Panc1 (cell line): ENCODE measurements around the gene ING1. TPM values are rescaled to one million over a fixed set of nuclear protein-coding genes. Genes with fewer than 3 reads are reported as not detected.
A peak's percentile ranks its signal among the peaks of the same experiment; 100 is the strongest.

Source experiments
- ATAC-seq: fragments of 200-7000 bp; cut with Tn5 transposase; 2 replicates; pipeline ENCODE4 v1.9.1; 2020; ENCODE audit warnings: mild to moderate bottlenecking, moderate library complexity
- BruUV-seq: library from RNA; stranded (reverse); fragments of 400-500 nt; replicated peaks from 2 replicates; lab custom pipeline; 2021; lab: Mats Ljungman, UMichigan
- CTCF ChIA-PET: fragments of 300-600 bp; sonication (Branson Sonifier 250); formaldehyde crosslinking; loops from one replicate; lab custom pipeline; 2022; ENCODE audit warnings: antibody characterized with exemption; lab: Charles Lee
- POLR2A ChIA-PET: fragments of 300-600 bp; sonication (Branson Sonifier 250); formaldehyde crosslinking; loops from one replicate; lab custom pipeline; 2022; ENCODE audit warnings: antibody characterized with exemption; lab: Charles Lee
- DNase-seq: peaks from one replicate; pipeline ENCODE4 v3.0.0-alpha.2; 2010; ENCODE audit warnings: low read depth, low spot score
- H3K27ac ChIP-seq: 2 replicates; pipeline ENCODE4 v1.5.1; 2011; ENCODE audit warnings: mild to moderate bottlenecking, low read length, inconsistent platforms
- H3K27me3 ChIP-seq: fragments of 200-500 bp; sonication (Bioruptor generic); 2 replicates; pipeline ENCODE4 v1.6.0; 2014; ENCODE audit warnings: low read length, inconsistent platforms; ENCODE audit not compliant: control insufficient read depth, insufficient read depth
- H3K36me3 ChIP-seq: fragments of 200-500 bp; sonication (Bioruptor generic); 2 replicates; pipeline ENCODE4 v1.5.1; 2014; ENCODE audit warnings: inconsistent platforms, mild to moderate bottlenecking, low read length, moderate library complexity; ENCODE audit not compliant: control insufficient read depth, insufficient read depth
- H3K4me1 ChIP-seq: 2 replicates; pipeline ENCODE4 v1.5.1; 2011; ENCODE audit warnings: inconsistent platforms, mild to moderate bottlenecking, low read length, moderate library complexity; ENCODE audit not compliant: control insufficient read depth, insufficient read depth
- H3K4me3 ChIP-seq, 2 experiments: 2 replicates each; pipeline ENCODE4 v1.5.1; 2011 to 2012; ENCODE audit warnings: low read depth in 2 of 2, low read length in 2 of 2, mild to moderate bottlenecking in 2 of 2, inconsistent platforms in 1 of 2, moderate library complexity in 1 of 2
- H3K9me3 ChIP-seq: fragments of 200-500 bp; sonication (Bioruptor generic); 2 replicates; pipeline ENCODE4 v1.5.1; 2014; ENCODE audit warnings: low read depth, mild to moderate bottlenecking, inconsistent platforms, low read length, moderate library complexity; ENCODE audit not compliant: control insufficient read depth, insufficient read depth
- POLR2AphosphoS5 ChIP-seq: IDR thresholded peaks from 2 replicates; pipeline ENCODE4 v1.6.1; 2012; ENCODE audit warnings: mild to moderate bottlenecking, low read depth, low read length, moderate library complexity
- SIN3A ChIP-seq: IDR thresholded peaks from 2 replicates; pipeline ENCODE4 v1.6.1; 2012; ENCODE audit warnings: low read depth, mild to moderate bottlenecking, low read length, moderate library complexity, borderline replicate concordance; ENCODE audit not compliant: insufficient read depth
- TCF7L2 ChIP-seq: IDR thresholded peaks from 2 replicates; pipeline ENCODE4 v1.6.1; 2011; ENCODE audit warnings: mild to moderate bottlenecking, low read depth, low read length, inconsistent platforms
- in situ Hi-C: cut with HindIII; loops from 2 replicates; pipeline ENCODE4 v1.10.0; 2016; ENCODE audit warnings: low sequenced_read_pairs, low pct_unique_long_range_greater_than_20kb
- intact Hi-C: fragments of 100-400 bp; cut with micrococcal nuclease; formaldehyde crosslinking; loops from one replicate; pipeline ENCODE4 v1.10.0; 2022; ENCODE audit not compliant: unreplicated experiment
- total RNA-seq: library from RNA; stranded (reverse); gene quantifications from one replicate; pipeline ENCODE4 v1.2.1, GENCODE V29; 2021; ENCODE audit not compliant: unreplicated experiment
- TF ChIP-seq, protein P1 (sequence below): fragments of 450-650 bp; IDR thresholded peaks from 2 replicates; pipeline ENCODE4 v1.5.1; 2017; ENCODE audit warnings: mild to moderate bottlenecking
- TF ChIP-seq, protein P2 (sequence below), 2 experiments: IDR thresholded peaks; 2 replicates each; pipeline ENCODE4 v1.6.1; 2011 to 2012; ENCODE audit warnings: low read depth in 2 of 2, control low read depth in 1 of 2, low read length in 1 of 2, mild to moderate bottlenecking in 1 of 2, moderate library complexity in 1 of 2; ENCODE audit not compliant: insufficient read depth in 1 of 2

Gene ING1
- total RNA-seq, 1 experiment from 2014 or later, result 9.2 TPM

DNA sequence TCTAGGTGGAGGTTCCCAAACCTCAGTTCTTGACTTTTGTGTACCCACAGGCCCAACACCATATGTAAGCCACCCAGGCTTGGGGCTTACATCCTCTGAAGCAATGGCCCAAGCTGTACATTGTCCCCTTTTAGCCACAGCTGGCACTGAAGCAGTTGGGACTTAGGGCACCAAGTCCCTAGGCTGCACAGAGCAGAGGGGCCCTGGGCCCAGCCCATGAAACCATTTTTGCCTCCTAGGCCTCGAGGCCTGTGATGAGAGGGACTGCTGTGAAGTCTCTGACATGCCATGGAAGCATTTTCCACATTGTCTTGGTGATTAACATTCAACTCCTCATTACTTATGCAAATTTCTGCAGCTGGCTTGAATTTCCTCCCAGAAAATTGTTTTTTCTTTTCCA is 30.2 kb downstream of the ING1 start:
- in situ Hi-C loops, result no loop called here
- ATAC-seq, result no peak

DNA sequence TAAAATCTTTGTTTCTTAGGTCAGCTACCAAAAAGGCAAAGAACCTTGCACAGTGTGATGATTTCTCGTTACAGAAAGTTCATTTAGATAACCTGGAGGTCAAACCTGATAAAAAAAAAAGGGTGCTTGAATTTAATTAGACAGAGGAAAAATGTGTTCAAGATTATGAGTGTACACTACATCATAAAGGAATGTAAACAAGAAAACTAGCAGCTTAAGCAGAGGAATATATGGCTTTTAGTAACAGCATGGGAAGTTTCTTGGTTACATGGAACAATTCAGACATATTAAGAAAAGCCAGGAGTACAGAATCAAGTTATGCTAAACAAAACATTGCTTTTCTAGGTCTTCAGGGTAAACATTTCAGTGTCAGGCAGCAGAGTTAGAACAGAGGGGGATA is 32.9 kb downstream of the ING1 start:
- in situ Hi-C loops, result no loop called here
- Histone ChIP-seq H3K4me1 (peaks cover 12% of the 10 kb centered on the region), H3K9me3 (no peaks in the 10 kb centered on the region), H3K27ac (peak overlapping the region; percentile 60; the same call in 1 of the 2 replicates), H3K27me3 (no peaks in the 10 kb centered on the region), H3K36me3 (no peaks in the 10 kb centered on the region), H3K4me3 (no peak overlapping the region)
- POLR2A ChIA-PET, result no interaction called here
- no TSS peak for BruUV-seq
- DNase-seq, result no peak
- 0 out of 2 replicates have a peak, but pooled peaks have one; percentile 48 for ATAC-seq
- intact Hi-C loops, result no loop called here
- CTCF ChIA-PET, result no interaction called here
- TF ChIP-seq TCF7L2, result peak; percentile 73
- TF ChIP-seq, protein P1, sequence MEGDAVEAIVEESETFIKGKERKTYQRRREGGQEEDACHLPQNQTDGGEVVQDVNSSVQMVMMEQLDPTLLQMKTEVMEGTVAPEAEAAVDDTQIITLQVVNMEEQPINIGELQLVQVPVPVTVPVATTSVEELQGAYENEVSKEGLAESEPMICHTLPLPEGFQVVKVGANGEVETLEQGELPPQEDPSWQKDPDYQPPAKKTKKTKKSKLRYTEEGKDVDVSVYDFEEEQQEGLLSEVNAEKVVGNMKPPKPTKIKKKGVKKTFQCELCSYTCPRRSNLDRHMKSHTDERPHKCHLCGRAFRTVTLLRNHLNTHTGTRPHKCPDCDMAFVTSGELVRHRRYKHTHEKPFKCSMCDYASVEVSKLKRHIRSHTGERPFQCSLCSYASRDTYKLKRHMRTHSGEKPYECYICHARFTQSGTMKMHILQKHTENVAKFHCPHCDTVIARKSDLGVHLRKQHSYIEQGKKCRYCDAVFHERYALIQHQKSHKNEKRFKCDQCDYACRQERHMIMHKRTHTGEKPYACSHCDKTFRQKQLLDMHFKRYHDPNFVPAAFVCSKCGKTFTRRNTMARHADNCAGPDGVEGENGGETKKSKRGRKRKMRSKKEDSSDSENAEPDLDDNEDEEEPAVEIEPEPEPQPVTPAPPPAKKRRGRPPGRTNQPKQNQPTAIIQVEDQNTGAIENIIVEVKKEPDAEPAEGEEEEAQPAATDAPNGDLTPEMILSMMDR, result no peak
- TF ChIP-seq, protein P2, sequence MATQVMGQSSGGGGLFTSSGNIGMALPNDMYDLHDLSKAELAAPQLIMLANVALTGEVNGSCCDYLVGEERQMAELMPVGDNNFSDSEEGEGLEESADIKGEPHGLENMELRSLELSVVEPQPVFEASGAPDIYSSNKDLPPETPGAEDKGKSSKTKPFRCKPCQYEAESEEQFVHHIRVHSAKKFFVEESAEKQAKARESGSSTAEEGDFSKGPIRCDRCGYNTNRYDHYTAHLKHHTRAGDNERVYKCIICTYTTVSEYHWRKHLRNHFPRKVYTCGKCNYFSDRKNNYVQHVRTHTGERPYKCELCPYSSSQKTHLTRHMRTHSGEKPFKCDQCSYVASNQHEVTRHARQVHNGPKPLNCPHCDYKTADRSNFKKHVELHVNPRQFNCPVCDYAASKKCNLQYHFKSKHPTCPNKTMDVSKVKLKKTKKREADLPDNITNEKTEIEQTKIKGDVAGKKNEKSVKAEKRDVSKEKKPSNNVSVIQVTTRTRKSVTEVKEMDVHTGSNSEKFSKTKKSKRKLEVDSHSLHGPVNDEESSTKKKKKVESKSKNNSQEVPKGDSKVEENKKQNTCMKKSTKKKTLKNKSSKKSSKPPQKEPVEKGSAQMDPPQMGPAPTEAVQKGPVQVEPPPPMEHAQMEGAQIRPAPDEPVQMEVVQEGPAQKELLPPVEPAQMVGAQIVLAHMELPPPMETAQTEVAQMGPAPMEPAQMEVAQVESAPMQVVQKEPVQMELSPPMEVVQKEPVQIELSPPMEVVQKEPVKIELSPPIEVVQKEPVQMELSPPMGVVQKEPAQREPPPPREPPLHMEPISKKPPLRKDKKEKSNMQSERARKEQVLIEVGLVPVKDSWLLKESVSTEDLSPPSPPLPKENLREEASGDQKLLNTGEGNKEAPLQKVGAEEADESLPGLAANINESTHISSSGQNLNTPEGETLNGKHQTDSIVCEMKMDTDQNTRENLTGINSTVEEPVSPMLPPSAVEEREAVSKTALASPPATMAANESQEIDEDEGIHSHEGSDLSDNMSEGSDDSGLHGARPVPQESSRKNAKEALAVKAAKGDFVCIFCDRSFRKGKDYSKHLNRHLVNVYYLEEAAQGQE (IDR thresholded peaks at IDR 0.05; ENCODE audit: insufficient read depth in 1 of 2, low read depth in 2 of 2, low read length in 1 of 2), result no peak

More for the DNA sequence above, 30.2 kb downstream of the ING1 start:
- CTCF ChIA-PET, result no interaction called here
- H3K4me1 ChIP-seq, result peaks cover 12% of the 10 kb centered on the region
- no TSS peak for BruUV-seq
- H3K4me3 ChIP-seq, result no peak overlapping the region
- no peak overlapping the region for H3K27ac ChIP-seq
- intact Hi-C loops, result no loop called here
- DNase-seq, result no peak
- H3K9me3 ChIP-seq, result no peaks in the 10 kb centered on the region
- TF ChIP-seq POLR2AphosphoS5, result no peak
- TF ChIP-seq TCF7L2, result no peak
- TF ChIP-seq, protein P1, result no peak
- TF ChIP-seq, protein P2 (IDR thresholded peaks at IDR 0.05; ENCODE audit: insufficient read depth in 1 of 2, low read depth in 2 of 2, low read length in 1 of 2), result no peak
- TF ChIP-seq SIN3A, result no peak
- no peaks in the 10 kb centered on the region for H3K27me3 ChIP-seq
- POLR2A ChIA-PET, result no interaction called here
- no peaks in the 10 kb centered on the region for H3K36me3 ChIP-seq
